ENCODE results near the gene BBLN.
"Not testable (repeated sequence)": the region's sequence is repeated elsewhere in the genome, so short reads cannot be mapped to it uniquely, and the experiment has no call there.

BBLN gene

GRCh38 chr9:128162215-128163026 is 2.4 kb downstream of the BBLN start:
- no peak for DNase-seq (ENCODE audit: low read depth, low spot score)

DNA sequence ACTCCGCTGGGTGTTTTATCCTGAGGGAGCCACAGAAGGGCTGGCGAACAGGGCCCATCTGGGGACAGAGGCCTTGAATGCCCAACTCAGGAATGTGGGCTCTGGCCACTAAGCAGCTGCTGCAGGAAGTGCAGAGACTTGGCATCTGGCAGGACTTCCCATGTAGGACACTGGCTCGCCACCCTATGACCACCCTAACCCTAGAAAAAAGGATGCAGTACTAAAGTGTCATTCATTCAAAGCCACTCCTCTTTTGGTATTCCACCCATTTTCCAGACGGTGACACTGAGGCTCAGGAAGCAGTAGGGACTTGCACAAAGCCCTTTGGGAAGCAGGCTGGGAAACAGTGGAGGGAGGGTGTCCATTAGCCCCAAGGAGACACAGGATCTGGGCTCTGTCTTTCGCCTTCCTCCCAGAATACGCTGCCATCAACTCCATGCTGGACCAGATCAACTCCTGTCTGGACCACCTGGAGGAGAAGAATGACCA is 3.0 kb downstream of the BBLN start:
- no peak for DNase-seq (ENCODE audit: low read depth, low spot score)

DNA sequence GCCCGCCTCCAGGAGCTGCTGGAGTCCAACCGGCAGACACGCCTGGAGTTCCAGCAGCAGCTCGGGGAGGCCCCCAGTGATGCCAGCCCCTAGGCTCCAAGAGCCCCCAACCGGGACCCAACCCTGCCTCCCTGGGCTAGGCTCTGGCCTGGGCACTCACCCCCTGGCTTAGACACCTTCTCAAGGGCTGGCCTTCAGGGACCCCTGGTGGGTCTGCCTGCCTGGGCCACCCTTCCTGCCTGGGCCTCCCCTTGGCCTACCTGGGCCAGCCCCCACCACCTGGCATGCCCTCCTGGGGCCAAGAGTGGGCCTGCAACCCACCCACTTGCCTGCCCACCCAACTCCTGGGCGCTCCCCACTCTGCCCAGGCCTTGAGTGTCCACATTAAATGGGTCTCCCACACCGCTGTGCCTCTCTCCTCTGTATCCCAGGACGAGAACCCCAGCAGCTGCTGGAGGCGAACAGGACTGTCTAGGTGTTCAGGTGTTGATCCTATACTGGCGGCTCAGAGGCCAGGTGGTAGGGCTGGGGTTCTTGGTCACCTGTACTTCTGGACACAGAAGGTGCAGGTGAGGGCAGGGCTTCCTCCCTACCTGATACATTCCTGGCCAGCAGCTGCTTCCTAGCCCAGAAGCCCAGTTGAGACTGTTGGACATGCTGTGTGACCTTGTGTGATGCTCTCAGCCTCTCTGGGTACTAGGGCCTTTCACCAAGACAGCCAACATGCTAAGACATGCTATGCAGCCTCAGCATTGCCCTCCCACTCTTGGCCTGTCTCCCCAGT is 3.6 kb downstream of the BBLN start:
- DNase-seq (ENCODE audit: low read depth, low spot score), result no peak

DNA sequence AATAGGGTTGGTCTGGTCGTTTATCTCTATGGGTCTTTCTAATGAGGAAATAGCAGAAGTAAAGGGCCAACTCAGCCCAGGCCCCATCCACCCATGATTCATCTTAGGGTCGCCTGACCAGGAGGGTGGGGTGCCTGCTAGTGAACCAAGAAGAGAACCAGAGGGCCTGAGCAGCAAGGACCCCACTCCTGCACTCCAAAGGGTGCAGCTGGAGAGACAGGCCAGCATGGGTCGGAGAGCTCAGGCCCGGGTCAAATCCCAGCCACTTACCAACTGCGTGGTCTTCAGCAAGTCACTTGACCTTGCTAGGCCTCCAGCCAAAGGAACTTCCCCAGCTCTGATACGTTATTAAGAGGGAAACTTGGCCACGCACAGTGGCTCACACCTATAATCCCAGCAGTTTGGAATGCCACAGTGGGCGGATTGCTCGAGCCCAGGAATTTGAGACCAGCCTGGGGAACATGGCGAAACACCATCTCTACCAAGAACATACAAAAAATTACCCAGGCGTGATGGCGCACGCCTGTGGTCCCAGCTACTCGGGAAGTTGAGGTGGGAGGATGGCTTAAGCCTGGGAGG is 4.3 kb downstream of the BBLN start:
- no peak for DNase-seq (ENCODE audit: low read depth, low spot score)

- no peak for DNase-seq (ENCODE audit: low read depth, low spot score)
Measured at GRCh38 chr9:128166169-128166568, 6.1 kb downstream of the BBLN start.

- no peak for DNase-seq (ENCODE audit: low read depth, low spot score)
Measured at GRCh38 chr9:128167209-128167608, 7.1 kb downstream of the BBLN start.

DNA sequence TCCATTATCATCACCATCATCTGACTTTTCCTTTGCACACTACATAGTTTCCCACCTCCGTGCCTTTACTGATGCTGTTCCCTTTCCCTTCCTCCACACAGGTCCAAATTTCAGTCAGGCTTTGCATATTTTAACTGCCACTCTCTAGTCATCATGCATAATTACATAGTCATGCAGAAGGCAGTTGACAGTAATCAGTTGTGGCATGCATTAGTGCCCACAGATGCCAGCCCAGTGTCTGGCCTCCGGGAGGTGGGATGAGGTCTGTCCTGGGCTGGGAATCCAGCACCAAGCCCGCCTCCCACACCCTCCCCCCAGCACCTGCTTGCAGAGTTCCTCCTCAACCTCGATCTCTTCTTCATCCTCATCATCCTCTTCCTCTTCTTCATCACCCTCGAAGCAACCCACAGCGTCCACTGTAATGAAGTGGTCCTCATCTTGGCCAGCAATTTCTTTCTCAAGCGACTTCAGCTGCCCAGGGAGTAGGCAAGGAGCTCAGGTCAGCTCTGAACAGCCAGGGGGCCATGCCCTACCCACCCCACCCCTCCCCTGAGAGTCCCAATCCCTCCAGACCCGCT is 8.8 kb downstream of the BBLN start:
- no peak for DNase-seq (ENCODE audit: low read depth, low spot score)

- no peak for DNase-seq (ENCODE audit: low read depth, low spot score)
Measured at GRCh38 chr9:128169492-128169891, 9.4 kb downstream of the BBLN start.

GRCh38 chr9:128169925-128170324 is 9.9 kb downstream of the BBLN start:
- no peak for DNase-seq (ENCODE audit: low read depth, low spot score)

GRCh38 chr9:128174062-128174461 is 14.0 kb downstream of the BBLN start:
- DNase-seq (ENCODE audit: low read depth, low spot score), result no peak

DNA sequence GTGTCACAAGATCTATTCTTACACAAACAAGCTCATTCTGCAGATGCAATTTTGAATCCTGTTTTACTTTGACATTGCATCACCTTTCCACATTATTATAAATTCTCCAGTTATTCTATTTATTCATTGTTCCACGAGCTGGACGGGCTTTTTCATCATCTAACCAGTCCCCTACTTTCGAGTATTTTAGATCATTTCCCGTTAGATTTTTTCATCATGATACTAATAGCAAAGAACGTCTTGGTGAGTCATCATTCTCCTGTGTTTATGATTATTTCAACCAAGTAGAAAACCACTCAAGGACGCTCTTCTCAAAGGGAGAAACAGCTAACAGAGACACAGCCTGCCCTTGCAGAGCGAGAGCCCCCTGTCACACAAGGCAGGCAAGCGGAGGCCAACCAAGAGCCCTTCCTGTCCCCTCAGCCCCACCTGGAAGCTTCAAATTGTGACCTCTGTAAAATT is 15.1 kb downstream of the BBLN start:
- no peak for DNase-seq (ENCODE audit: low read depth, low spot score)

DNA sequence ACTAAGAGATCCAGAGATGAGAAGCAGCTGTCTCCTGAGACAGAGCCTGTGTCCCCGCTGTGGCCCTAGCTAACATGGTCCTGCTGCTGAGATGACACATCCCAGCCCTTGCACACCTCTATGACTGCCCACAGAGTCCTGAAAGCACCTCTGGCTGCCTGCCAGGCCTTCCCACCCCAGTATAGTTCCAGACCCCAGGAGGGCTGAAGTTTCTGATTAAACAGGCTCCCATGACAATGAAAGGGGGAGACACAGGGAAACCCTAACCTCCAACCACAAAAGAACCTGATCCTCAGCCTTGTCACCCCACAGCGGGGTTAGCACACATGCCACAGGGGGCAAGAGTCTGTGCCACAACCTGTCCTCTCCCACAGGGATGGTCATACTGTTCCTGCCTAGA is 15.7 kb downstream of the BBLN start:
- DNase-seq (ENCODE audit: low read depth, low spot score), result no peak

DNA sequence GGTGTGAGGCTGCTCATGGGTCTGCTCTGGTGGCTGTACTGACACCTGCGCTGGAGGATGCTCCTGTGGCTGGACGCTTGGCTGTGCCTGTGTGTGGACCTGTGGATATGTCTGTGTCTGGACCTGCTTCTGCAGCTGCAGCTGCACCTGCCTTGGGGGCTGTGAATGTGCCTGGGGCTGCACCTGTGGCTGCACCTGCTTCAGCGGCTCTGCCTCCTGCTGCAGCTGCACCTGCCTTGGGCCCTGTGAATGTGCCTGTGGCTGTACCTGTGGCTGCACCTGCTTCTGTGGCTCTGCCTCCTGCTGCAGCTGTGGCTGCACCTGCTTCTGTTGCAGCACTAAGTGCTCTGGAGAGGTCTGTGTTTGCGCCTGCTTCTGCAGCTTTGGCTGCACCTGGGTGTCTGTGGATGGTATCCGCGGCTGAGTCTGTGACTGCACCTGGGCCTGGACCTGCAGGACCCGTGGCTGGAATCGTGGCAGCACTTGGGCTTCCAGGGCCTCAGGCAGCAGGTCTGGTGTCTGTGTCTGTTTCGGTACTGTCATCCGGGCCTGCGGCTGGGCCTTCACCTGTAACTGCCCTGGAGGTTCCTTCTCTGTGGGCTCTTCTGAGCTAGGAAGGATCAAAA is 18.9 kb downstream of the BBLN start:
- DNase-seq (ENCODE audit: low read depth, low spot score), result no peak

- DNase-seq (ENCODE audit: low read depth, low spot score), result no peak
Measured at GRCh38 chr9:128180001-128180400, 19.9 kb downstream of the BBLN start.

DNA sequence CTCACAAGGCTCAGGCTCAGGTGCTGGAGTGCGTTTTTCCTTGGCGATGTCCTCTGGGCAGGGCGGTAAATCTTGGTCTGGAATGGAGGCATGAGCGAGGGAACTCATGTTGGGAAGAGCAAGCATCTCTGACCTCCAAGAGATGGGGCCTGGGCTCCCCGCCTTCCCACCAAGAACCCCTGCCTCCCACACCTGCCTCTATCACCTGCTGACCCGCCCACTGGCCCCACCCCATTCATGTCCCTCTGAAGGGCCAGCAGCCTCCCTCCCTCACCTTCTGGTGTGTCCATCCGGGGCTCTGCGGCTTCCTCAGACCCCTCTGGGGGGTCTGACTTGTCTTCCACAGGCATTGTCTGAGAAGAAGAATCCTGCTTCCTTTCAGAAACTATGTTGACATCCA is 20.4 kb downstream of the BBLN start:
- DNase-seq (ENCODE audit: low read depth, low spot score), result no peak

DNA sequence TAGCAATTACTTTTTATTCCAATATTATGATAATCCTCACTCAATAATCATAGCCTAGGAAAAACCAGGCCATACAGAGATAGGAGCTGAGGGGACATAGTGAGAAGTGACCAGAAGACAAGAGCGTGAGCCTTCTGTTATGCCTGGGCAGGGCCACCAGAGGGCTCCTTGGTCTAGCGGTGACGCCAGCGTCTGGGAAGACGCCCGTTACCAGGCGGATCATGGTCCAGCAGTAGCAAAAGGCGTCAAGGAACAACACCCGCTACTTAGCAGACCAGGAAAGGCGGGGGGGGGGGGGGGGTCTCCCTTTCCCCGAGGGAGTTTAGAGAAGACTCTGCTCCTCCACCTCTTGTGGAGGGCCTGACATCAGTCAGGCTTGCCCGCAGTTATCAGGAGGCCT is 21.4 kb downstream of the BBLN start:
- DNase-seq (ENCODE audit: low read depth, low spot score), result not testable (repeated sequence)

GRCh38 chr9:128182893-128183588 is 23.0 kb downstream of the BBLN start:
- DNase-seq (ENCODE audit: low read depth, low spot score), result no peak

- no peak for DNase-seq (ENCODE audit: low read depth, low spot score)
Measured at GRCh38 chr9:128185979-128186965, 26.2 kb downstream of the BBLN start.

DNA sequence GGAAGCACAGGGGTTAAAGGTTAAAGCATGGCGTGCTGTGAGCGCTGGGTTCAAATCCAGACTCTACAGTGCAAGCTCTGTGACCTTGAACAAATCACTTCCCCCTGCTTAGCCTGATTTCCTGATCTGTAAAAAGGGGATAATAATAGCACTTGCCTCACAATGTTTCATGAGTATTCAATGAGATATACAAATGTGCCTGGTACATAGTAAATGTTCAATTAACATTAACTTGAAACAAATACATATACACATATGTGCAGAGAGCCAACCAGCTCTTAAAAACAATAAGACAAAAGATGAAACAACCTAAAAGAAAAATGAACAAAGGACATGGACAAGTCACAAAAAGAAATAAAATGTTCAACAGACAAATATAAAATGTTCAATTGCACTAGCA is 27.3 kb downstream of the BBLN start:
- no peak for DNase-seq (ENCODE audit: low read depth, low spot score)

GRCh38 chr9:128188209-128188608 is 28.1 kb downstream of the BBLN start:
- no peak for DNase-seq (ENCODE audit: low read depth, low spot score)

All from smooth muscle cell of the brain vasculature (primary cell).